Jurkat, Clone E6-1 (cell line): ENCODE measurements around the gene NRF1.
A peak's percentile ranks its signal among the peaks of the same experiment; 100 is the strongest.
"Not testable (repeated sequence)": the region's sequence is repeated elsewhere in the genome, so short reads cannot be mapped to it uniquely, and the experiment has no call there.

Experiments
- DNase-seq: peaks from one replicate; pipeline ENCODE4 v3.0.0-alpha.2; 2011; ENCODE audit warnings: low read depth, low spot score
- H3K4me3 ChIP-seq: 2 replicates; pipeline ENCODE4 v1.5.1; 2011; ENCODE audit warnings: mild to moderate bottlenecking, low read length, control low read depth, moderate library complexity

NRF1 gene

DNA sequence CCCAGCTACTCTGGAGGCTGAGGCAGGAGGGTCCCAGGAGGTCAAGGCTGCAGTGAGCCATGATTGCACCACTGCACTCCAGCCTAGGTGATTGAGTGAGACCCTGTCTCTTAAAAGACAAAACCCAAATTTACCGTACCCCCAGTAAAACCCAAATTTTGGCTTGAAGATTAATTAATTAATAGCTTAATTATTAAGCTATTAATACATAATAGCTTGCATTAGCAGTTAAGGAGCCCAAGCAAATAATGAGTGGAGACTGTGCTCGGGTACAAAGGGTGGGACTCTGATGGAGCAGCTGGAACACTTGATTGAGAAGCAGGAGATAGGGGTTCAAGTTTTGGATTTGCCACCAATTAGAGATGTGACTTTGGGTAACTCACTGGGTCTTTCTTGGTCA, 28.9 kb downstream of the NRF1 start:
- H3K4me3 ChIP-seq: no peak overlapping the region
- DNase-seq: no peak

- no peak for DNase-seq
- H3K4me3 ChIP-seq: no peak overlapping the region
Measured at GRCh38 chr7:129642871-129643549, 31.5 kb downstream of the NRF1 start.

GRCh38 chr7:129643550-129644170, 32.1 kb downstream of the NRF1 start:
- no peak for DNase-seq
- H3K4me3 ChIP-seq: no peak overlapping the region

DNA sequence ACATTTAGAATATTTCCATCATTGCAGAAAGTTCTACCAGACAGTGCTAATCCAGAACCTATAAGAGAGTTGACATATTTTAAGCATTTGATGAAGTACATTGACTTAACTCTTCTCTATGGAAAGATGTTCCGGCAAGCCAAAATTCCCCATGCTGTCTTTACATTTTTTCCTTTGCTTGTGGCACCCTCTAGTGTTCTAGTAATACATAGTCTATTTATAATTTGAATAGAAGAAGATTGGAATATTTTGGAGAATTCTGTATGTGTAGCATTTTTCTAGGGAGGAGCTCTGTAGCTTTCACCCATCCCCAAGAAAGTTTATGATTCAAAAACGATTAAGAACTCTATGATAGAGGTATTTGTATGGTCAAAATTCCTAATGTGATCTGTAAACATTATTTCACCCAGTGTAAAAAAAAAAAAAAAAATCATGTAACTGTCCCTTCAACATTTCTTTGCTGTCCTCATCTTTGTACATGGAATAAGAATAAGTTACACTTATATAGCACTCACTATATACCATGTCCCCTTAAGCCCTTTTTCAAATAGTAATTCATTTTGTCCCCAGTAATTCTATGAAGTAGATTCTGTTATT, 33.2 kb downstream of the NRF1 start:
- DNase-seq: peak; percentile 28

GRCh38 chr7:129646369-129647021, 35.0 kb downstream of the NRF1 start:
- no peak overlapping the region for H3K4me3 ChIP-seq
- no peak for DNase-seq

More for the DNA sequence above, 33.2 kb downstream of the NRF1 start:
- no peak overlapping the region for H3K4me3 ChIP-seq

DNA sequence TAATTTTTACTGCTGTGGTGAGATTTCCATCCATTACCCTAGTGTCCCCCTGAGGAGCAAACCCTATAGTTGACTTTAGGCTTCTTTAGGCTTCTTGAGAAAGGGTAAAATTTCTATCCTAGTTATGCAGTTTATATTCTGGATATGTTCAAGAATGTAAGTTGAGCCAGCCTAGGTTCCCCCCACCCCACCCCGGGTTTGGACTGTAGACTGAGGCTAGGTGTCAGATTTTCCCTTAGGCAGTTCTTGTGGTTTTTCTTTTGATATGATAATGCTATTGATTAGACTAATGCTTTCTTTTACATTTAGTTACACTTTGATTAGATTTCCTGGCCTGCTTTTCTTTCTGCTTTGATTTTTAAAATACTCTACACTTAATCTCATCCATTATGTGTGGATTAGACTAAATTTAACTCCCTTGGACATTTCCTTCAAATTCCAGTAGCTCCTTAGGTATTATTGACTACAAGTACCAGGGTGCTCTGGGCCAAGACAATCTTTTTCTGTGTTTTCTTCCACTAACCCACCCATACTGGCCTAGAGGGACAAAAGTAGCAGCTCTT, 37.7 kb downstream of the NRF1 start:
- no peak overlapping the region for H3K4me3 ChIP-seq
- DNase-seq: no peak

DNA sequence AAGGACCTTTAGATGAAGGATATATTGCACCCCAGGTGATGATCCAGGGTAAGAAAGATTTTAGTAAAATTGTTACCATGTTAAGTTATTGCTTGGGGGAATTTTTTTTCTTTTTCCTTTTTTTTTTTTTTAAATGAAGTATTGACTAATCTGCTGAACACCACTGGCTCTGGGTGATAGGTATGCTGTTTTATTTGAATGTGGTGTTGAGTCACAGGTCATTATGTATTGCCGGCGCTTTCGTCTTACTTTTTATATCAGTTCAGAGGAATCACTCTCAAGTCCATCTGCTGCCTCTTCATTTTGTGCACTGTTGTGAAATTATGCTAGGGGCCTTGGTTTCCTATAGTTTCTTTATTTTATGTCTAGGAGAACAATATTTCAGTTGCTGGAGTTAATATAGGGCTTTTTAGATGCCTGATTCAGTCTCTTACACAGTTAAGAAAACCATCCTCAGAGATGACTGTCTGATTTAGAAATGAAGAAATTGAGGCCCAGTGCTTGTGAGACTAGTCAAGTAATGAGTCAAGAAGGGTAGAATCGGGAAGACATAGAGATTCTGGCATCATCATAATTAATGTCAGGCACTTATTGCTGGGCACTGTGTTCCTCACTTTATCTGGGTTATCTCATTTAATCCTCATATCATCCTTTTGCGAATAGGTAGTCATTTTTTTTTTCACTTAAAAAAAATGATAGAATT, 38.7 kb downstream of the NRF1 start:
- DNase-seq: no peak
- no peak overlapping the region for H3K4me3 ChIP-seq

DNA sequence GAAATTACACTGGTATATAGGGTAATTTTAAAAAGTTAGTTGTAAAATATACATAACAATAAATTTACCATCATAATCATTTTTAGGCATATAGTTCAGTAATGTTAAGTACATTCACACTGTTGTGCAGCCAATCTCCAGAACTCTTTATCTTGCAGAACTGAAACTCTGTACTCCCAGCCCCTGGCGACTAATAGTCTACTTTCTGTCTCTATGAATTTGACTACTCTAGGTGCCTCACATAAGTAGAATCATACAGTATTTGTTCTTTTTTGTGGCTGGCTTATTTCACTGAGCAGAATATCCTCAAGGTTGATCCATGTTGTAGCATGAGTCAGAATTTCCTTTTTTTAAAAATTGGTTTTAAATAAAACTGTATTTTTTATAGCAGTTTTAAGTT, 41.4 kb downstream of the NRF1 start:
- no peak overlapping the region for H3K4me3 ChIP-seq
- DNase-seq: no peak

GRCh38 chr7:129655811-129656210, 44.3 kb downstream of the NRF1 start:
- no peak overlapping the region for H3K4me3 ChIP-seq
- DNase-seq: no peak

DNA sequence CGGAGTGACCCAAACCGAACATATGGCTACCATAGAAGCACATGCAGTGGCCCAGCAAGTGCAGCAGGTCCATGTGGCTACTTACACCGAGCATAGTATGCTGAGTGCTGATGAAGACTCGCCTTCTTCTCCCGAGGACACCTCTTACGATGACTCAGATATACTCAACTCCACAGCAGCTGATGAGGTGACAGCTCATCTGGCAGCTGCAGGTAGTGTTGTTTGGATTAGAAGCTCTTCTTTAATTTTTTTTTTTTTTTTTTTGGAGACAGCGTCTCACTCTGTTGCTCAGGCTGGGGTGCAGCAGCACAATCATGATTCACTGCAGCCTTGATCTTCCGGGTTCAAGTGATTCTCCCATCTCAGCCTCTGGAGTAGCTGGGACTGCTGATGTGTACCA, 45.8 kb downstream of the NRF1 start:
- DNase-seq: no peak
- no peak overlapping the region for H3K4me3 ChIP-seq

DNA sequence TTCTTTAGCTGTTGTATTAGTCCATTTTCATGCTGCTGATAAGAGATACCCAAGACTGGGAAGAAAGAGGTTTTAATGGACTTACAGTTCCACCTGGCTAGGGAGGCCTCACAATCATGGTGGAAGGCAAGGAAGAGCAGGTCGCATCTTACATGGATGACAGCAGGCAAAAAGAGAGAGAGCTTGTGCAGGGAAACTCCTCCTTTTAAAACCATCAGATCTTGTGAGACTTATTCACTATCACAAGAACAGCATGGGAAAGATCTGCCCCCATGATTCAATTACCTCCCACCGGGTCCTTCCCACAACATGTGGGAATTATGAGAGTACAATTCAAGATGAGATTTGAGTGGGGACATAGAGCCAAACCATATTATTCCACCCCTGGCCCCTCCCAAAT, 48.4 kb downstream of the NRF1 start:
- not testable (repeated sequence) for H3K4me3 ChIP-seq, DNase-seq

- H3K4me3 ChIP-seq: no peak overlapping the region
- no peak for DNase-seq
Measured at GRCh38 chr7:129661645-129662182, 50.2 kb downstream of the NRF1 start.

DNA sequence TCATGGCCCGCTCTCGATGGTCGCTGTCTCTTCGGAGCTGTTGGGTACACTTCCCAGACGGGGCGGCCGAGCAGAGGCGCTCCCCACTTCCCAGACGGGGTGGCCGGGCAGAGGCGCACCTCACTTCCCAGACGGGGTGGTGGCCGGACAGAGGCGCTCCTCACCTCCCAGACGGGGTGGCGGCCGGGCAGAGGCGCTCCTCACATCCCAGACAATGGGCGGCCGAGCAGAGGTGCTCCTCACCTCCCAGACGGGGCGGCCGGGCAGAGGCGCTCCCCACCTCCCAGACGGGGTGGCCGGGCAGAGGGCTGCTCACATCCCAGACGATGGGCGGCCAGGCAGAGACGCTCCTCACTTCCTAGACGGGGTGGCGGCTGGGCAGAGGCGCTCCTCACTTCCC, 51.7 kb downstream of the NRF1 start:
- not testable (repeated sequence) for DNase-seq, H3K4me3 ChIP-seq

DNA sequence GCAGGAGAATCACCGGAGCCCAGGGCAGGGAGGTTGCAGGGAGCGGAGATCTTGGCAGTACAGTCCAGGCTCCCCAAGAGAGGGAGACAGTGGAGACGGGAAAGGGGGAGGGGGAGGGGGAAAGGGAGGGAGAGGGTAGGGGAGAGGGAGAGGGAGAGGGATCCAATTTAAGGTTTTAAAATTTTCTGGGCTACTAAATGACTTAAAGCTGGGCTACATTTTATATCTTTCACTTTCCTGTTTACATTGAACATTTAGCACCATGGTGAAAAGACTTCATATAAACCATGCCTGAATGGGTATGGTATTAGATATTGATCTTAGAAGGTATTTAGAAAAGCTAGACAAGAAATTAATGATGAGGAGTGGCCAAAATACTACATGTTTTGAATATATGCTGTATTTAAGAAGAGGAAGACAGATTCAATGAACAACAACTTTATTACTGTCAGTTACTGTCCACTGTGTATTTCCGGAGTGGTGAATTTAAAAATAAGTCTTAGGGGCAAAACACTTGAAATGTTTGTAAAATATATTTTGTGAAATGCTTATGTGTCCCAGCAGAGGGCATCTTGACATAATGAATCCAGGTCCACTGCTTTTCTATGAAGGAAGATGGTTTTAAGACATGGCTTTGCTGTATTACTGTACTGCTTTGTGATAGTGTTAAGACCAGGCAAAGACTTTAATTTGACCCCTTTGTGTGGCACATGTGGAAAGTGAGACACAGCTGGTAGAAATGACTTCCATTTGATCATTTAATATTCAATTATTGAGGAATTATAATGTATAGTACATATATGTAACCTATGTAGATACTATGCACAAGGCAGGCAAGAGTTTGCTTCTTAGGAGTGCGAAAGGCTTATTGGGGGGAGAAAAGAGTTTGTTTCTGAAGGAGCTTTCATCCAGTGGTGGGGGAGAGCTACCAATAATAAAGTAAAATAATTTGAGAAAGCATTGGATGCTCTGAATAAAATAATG, 52.8 kb downstream of the NRF1 start:
- DNase-seq: peak; percentile 59
- H3K4me3 ChIP-seq: no peak overlapping the region

- DNase-seq: no peak
- no peak overlapping the region for H3K4me3 ChIP-seq
Measured at GRCh38 chr7:129665013-129665401, 53.5 kb downstream of the NRF1 start.

DNA sequence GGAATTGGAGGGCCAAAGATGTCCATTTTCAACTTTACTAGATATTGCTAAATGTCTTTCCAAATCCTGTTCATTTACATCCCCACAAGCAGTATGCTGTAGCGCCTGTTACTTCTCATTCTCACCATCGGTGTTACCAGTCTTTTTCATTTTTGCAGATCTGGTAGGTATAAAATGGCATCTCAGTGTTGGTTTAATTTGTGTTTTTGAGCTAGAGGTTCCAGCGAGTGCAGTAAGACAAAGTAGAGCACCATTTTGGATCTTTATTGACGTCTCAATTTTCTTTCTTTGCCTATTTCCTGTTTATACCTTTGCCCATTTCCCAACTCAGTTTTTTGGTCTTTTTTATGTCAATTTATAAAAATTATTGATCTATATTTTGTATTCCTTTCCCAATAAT, 55.6 kb downstream of the NRF1 start:
- no peak overlapping the region for H3K4me3 ChIP-seq
- DNase-seq: no peak

- DNase-seq: no peak
- no peak overlapping the region for H3K4me3 ChIP-seq
Measured at GRCh38 chr7:129667551-129667950, 56.0 kb downstream of the NRF1 start.

GRCh38 chr7:129669901-129670300, 58.4 kb downstream of the NRF1 start:
- no peak for DNase-seq
- H3K4me3 ChIP-seq: no peak overlapping the region
